ENCODE data around the gene AMACR.

Gene AMACR

GRCh38 chr5:34047774-34048572 is 40.1 kb upstream of the AMACR start:
- Histone ChIP-seq H2AK5ac (ENCODE audit: low read depth, low read length) (no peak overlapping the region), H3K27me3 (ENCODE audit: control insufficient read depth in 3 of 3, insufficient read depth in 3 of 3, low read depth in 1 of 3, low read length in 3 of 3) (no peaks in the 10 kb centered on the region), H2BK5ac (ENCODE audit: low read length) (no peak overlapping the region), H3K79me1 (ENCODE audit: low read depth, low read length) (no peaks in the 10 kb centered on the region), H3K18ac (ENCODE audit: low read length) (no peak overlapping the region), H4K91ac (ENCODE audit: low read depth, low read length, poor library complexity) (no peak overlapping the region), H3K4me1 (ENCODE audit: control insufficient read depth in 2 of 2, insufficient read depth in 1 of 2, low read depth in 1 of 2, low read length in 2 of 2) (no peaks in the 10 kb centered on the region), H2BK15ac (ENCODE audit: low read length) (no peak overlapping the region), H3K9me3 (replicated peaks in 1 of 2; ENCODE audit: control insufficient read depth in 2 of 2, insufficient read depth in 1 of 2, low read depth in 1 of 2, low read length in 2 of 2) (no peaks in the 10 kb centered on the region), H2BK12ac (ENCODE audit: low read length) (no peak overlapping the region), H3K36me3 (replicated peaks in 1 of 2; ENCODE audit: control insufficient read depth in 2 of 2, insufficient read depth in 2 of 2, low read length in 2 of 2) (peaks cover 2 to 28% of the 10 kb centered on the region in 2 donors), H3K27ac (replicated peaks; ENCODE audit: low read length) (no peak overlapping the region), H3K4me3 (ENCODE audit: low read length in 2 of 2) (no peak overlapping the region), H2BK120ac (ENCODE audit: low read depth, low read length) (no peak overlapping the region), H3K23ac (ENCODE audit: low read depth, low read length, poor library complexity) (no peak overlapping the region), H4K8ac (ENCODE audit: low read depth, low read length) (no peak overlapping the region), H3K4ac (ENCODE audit: low read length) (no peak overlapping the region), H2AFZ (ENCODE audit: low read length) (no peak overlapping the region), H3K4me2 (ENCODE audit: insufficient read depth, low read length, poor library complexity, severe bottlenecking) (no peak overlapping the region), H3K14ac (ENCODE audit: low read length) (no peak overlapping the region), H3K9ac (ENCODE audit: low read depth, low read length, poor library complexity) (no peak overlapping the region)
- DNase-seq (ENCODE audit: low spot score) = no peak

- no peak overlapping the region for H3K18ac ChIP-seq (ENCODE audit: low read length)
Observed at GRCh38 chr5:34047143-34047542, 39.3 kb upstream of the AMACR start.

GRCh38 chr5:34045996-34046395 is 38.1 kb upstream of the AMACR start:
- no peak overlapping the region for H4K91ac ChIP-seq (ENCODE audit: low read depth, low read length, poor library complexity)
- no peak overlapping the region for H3K23ac ChIP-seq (ENCODE audit: low read depth, low read length, poor library complexity)
- no peak overlapping the region for H3K4me2 ChIP-seq (ENCODE audit: insufficient read depth, low read length, poor library complexity, severe bottlenecking)
- H3K27ac ChIP-seq (replicated peaks; ENCODE audit: low read length) = no peak overlapping the region
- H3K27me3 ChIP-seq (ENCODE audit: control insufficient read depth in 3 of 3, insufficient read depth in 3 of 3, low read depth in 1 of 3, low read length in 3 of 3) = no peaks in the 10 kb centered on the region
- H3K14ac ChIP-seq (ENCODE audit: low read length) = no peak overlapping the region
- no peak overlapping the region for H2BK15ac ChIP-seq (ENCODE audit: low read length)
- no peak overlapping the region for H3K18ac ChIP-seq (ENCODE audit: low read length)
- no peak overlapping the region for H2BK12ac ChIP-seq (ENCODE audit: low read length)
- H3K9ac ChIP-seq (ENCODE audit: low read depth, low read length, poor library complexity) = no peak overlapping the region
- no peak overlapping the region for H2BK120ac ChIP-seq (ENCODE audit: low read depth, low read length)
- H4K8ac ChIP-seq (ENCODE audit: low read depth, low read length) = no peak overlapping the region
- H3K79me1 ChIP-seq (ENCODE audit: low read depth, low read length) = no peaks in the 10 kb centered on the region
- no peak overlapping the region for H2AK5ac ChIP-seq (ENCODE audit: low read depth, low read length)
- H3K9me3 ChIP-seq (replicated peaks in 1 of 2; ENCODE audit: control insufficient read depth in 2 of 2, insufficient read depth in 1 of 2, low read depth in 1 of 2, low read length in 2 of 2) = no peaks in the 10 kb centered on the region
- H3K4me1 ChIP-seq (ENCODE audit: control insufficient read depth in 2 of 2, insufficient read depth in 1 of 2, low read depth in 1 of 2, low read length in 2 of 2) = peaks cover 0 to 2% of the 10 kb centered on the region in 2 donors
- no peak overlapping the region for H3K4ac ChIP-seq (ENCODE audit: low read length)
- DNase-seq (ENCODE audit: low spot score) = no peak
- peaks cover 2 to 19% of the 10 kb centered on the region in 2 donors for H3K36me3 ChIP-seq (replicated peaks in 1 of 2; ENCODE audit: control insufficient read depth in 2 of 2, insufficient read depth in 2 of 2, low read length in 2 of 2)
- no peak overlapping the region for H3K4me3 ChIP-seq (ENCODE audit: low read length in 2 of 2)
- H2BK5ac ChIP-seq (ENCODE audit: low read length) = no peak overlapping the region
- no peak overlapping the region for H2AFZ ChIP-seq (ENCODE audit: low read length)

More at GRCh38 chr5:34047143-34047542, 39.3 kb upstream of the AMACR start:
- Histone ChIP-seq H3K4me2 (ENCODE audit: insufficient read depth, low read length, poor library complexity, severe bottlenecking) (no peak overlapping the region), H3K27me3 (ENCODE audit: control insufficient read depth in 3 of 3, insufficient read depth in 3 of 3, low read depth in 1 of 3, low read length in 3 of 3) (no peaks in the 10 kb centered on the region), H4K91ac (ENCODE audit: low read depth, low read length, poor library complexity) (no peak overlapping the region), H2BK120ac (ENCODE audit: low read depth, low read length) (no peak overlapping the region), H3K4ac (ENCODE audit: low read length) (no peak overlapping the region), H2BK12ac (ENCODE audit: low read length) (no peak overlapping the region), H3K4me1 (ENCODE audit: control insufficient read depth in 2 of 2, insufficient read depth in 1 of 2, low read depth in 1 of 2, low read length in 2 of 2) (peaks cover 0 to 2% of the 10 kb centered on the region in 2 donors), H2BK15ac (ENCODE audit: low read length) (no peak overlapping the region), H4K8ac (ENCODE audit: low read depth, low read length) (no peak overlapping the region), H3K14ac (ENCODE audit: low read length) (no peak overlapping the region), H3K9me3 (replicated peaks in 1 of 2; ENCODE audit: control insufficient read depth in 2 of 2, insufficient read depth in 1 of 2, low read depth in 1 of 2, low read length in 2 of 2) (no peaks in the 10 kb centered on the region), H3K9ac (ENCODE audit: low read depth, low read length, poor library complexity) (no peak overlapping the region), H3K36me3 (replicated peaks in 1 of 2; ENCODE audit: control insufficient read depth in 2 of 2, insufficient read depth in 2 of 2, low read length in 2 of 2) (peaks cover 2 to 28% of the 10 kb centered on the region in 2 donors), H3K4me3 (ENCODE audit: low read length in 2 of 2) (no peak overlapping the region), H2BK5ac (ENCODE audit: low read length) (no peak overlapping the region), H2AFZ (ENCODE audit: low read length) (no peak overlapping the region), H3K79me1 (ENCODE audit: low read depth, low read length) (no peaks in the 10 kb centered on the region), H2AK5ac (ENCODE audit: low read depth, low read length) (no peak overlapping the region), H3K27ac (replicated peaks; ENCODE audit: low read length) (no peak overlapping the region), H3K23ac (ENCODE audit: low read depth, low read length, poor library complexity) (no peak overlapping the region)
- no CpG with 5 or more reads among the region's 4 CpGs for WGBS, 2 donors (ENCODE audit: extremely low coverage in 2 of 2, insufficient read length in 2 of 2, insufficient replicate concordance in 1 of 2)
- DNase-seq (ENCODE audit: low spot score) = no peak

DNA sequence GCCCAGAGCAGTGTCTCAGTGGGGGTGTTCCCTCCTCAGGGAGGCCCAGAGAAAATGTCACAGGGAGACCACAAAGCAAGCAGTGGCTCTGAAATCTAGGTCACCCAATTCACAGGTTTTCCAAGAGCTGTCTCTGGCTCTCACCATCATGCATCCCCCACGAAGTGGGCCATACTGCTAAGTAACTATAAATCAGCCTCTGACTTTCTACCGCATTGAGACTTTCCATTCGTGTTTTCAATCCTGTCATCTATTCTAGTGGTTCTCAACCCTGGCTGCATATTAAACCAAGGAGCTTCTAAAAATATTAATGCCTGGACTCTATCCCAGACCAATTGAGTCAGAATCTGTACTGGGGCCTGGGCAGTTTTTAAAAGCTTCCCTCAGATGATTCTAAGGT is 37.2 kb upstream of the AMACR start:
- Histone ChIP-seq H4K8ac (ENCODE audit: low read depth, low read length) (no peak overlapping the region), H3K27ac (replicated peaks; ENCODE audit: low read length) (no peak overlapping the region), H2BK120ac (ENCODE audit: low read depth, low read length) (no peak overlapping the region), H2AK5ac (ENCODE audit: low read depth, low read length) (no peak overlapping the region), H3K27me3 (ENCODE audit: control insufficient read depth in 3 of 3, insufficient read depth in 3 of 3, low read depth in 1 of 3, low read length in 3 of 3) (no peaks in the 10 kb centered on the region), H3K18ac (ENCODE audit: low read length) (no peak overlapping the region), H3K36me3 (replicated peaks in 1 of 2; ENCODE audit: control insufficient read depth in 2 of 2, insufficient read depth in 2 of 2, low read length in 2 of 2) (peaks cover 2 to 9% of the 10 kb centered on the region in 2 donors), H3K4me3 (ENCODE audit: low read length in 2 of 2) (no peak overlapping the region), H3K14ac (ENCODE audit: low read length) (no peak overlapping the region), H3K23ac (ENCODE audit: low read depth, low read length, poor library complexity) (no peak overlapping the region), H3K4ac (ENCODE audit: low read length) (no peak overlapping the region), H4K91ac (ENCODE audit: low read depth, low read length, poor library complexity) (no peak overlapping the region), H2BK15ac (ENCODE audit: low read length) (no peak overlapping the region), H3K4me2 (ENCODE audit: insufficient read depth, low read length, poor library complexity, severe bottlenecking) (no peak overlapping the region), H3K4me1 (ENCODE audit: control insufficient read depth in 2 of 2, insufficient read depth in 1 of 2, low read depth in 1 of 2, low read length in 2 of 2) (peaks cover 0 to 2% of the 10 kb centered on the region in 2 donors), H3K79me1 (ENCODE audit: low read depth, low read length) (no peaks in the 10 kb centered on the region), H2BK5ac (ENCODE audit: low read length) (no peak overlapping the region), H2AFZ (ENCODE audit: low read length) (no peak overlapping the region), H3K9me3 (replicated peaks in 1 of 2; ENCODE audit: control insufficient read depth in 2 of 2, insufficient read depth in 1 of 2, low read depth in 1 of 2, low read length in 2 of 2) (no peaks in the 10 kb centered on the region), H2BK12ac (ENCODE audit: low read length) (no peak overlapping the region), H3K9ac (ENCODE audit: low read depth, low read length, poor library complexity) (no peak overlapping the region)
- no CpG with 5 or more reads among the region's 3 CpGs for WGBS, 2 donors (ENCODE audit: extremely low coverage in 2 of 2, insufficient read length in 2 of 2, insufficient replicate concordance in 1 of 2)
- no peak for DNase-seq (ENCODE audit: low spot score)

Data from neuronal stem cell (in vitro differentiated cells).